IMR-90 (cell line): ENCODE measurements around the gene APOA4.

Source experiments
- CEBPB ChIP-seq: IDR thresholded peaks from 2 replicates; pipeline ENCODE4 v1.6.1; 2012; ENCODE audit warnings: low read depth, low read length, improper control_type of control experiment
- CTCF ChIP-seq: conservative IDR thresholded peaks from 2 replicates; pipeline ENCODE4 v1.5.1; 2012; ENCODE audit warnings: mild to moderate bottlenecking, low read depth, low read length, improper control_type of control experiment
- FOS ChIP-seq: fragments of 150-350 bp; IDR thresholded peaks from 2 replicates; pipeline ENCODE4 v1.6.1; 2016; ENCODE audit warnings: low read depth, low read length
- POLR2A ChIP-seq: IDR thresholded peaks from 2 replicates; pipeline ENCODE4 v1.6.1; 2012; ENCODE audit warnings: mild to moderate bottlenecking, low read depth, low read length
- RAD21 ChIP-seq: IDR thresholded peaks from 2 replicates; pipeline ENCODE4 v1.6.1; 2012; ENCODE audit warnings: low read length, improper control_type of control experiment
- USF2 ChIP-seq: fragments of 150-350 bp; IDR thresholded peaks from 2 replicates; pipeline ENCODE4 v1.6.1; 2017; ENCODE audit warnings: mild to moderate bottlenecking, antibody characterized with exemption, low read length, low read depth

- TF ChIP-seq CEBPB (no peak), RAD21 (no peak), CTCF (no peak), POLR2A (no peak), USF2 (no peak), FOS (no peak)
Measured at GRCh38 chr11:116860303-116860702, 37.2 kb upstream of the APOA4 start.
